Smooth muscle cell (in vitro differentiated cells): ENCODE results near the gene RWDD1. TPM values are rescaled to one million over a fixed set of nuclear protein-coding genes. Genes with fewer than 3 reads are reported as not detected.

Experiments
- DNase-seq: peaks from one replicate; lab custom pipeline; 2025; ENCODE audit not compliant: unreplicated experiment; lab: John Stamatoyannopoulos, UW
- H2AFZ ChIP-seq: fragments of 200-600 bp; sonication (generic); 2 replicates; pipeline ENCODE4 v1.6.0; 2016; ENCODE audit warnings: antibody characterized with exemption, low read depth, mild to moderate bottlenecking
- H3F3A ChIP-seq: fragments of 200-600 bp; sonication (generic); 2 replicates; pipeline ENCODE4 v1.6.0; 2017; ENCODE audit warnings: antibody characterized with exemption, low read depth
- H3K27ac ChIP-seq: fragments of 200-600 bp; sonication (generic); 2 replicates; pipeline ENCODE4 v1.5.1; 2016; ENCODE audit warnings: low read depth, mild to moderate bottlenecking
- H3K27me3 ChIP-seq: fragments of 200-600 bp; sonication (generic); 2 replicates; pipeline ENCODE4 v1.6.1; 2016; ENCODE audit warnings: low read depth, mild to moderate bottlenecking
- H3K36me3 ChIP-seq: fragments of 200-600 bp; sonication (generic); 2 replicates; pipeline ENCODE4 v1.5.1; 2016; ENCODE audit warnings: low read depth
- H3K4me1 ChIP-seq: fragments of 200-600 bp; sonication (generic); 2 replicates; pipeline ENCODE4 v1.5.1; 2016; ENCODE audit warnings: low read depth
- H3K4me2 ChIP-seq: fragments of 200-600 bp; sonication (generic); 2 replicates; pipeline ENCODE4 v1.6.0; 2016; ENCODE audit warnings: mild to moderate bottlenecking
- H3K4me3 ChIP-seq: fragments of 200-600 bp; sonication (generic); 2 replicates; pipeline ENCODE4 v1.5.1; 2016; ENCODE audit warnings: mild to moderate bottlenecking
- H3K79me2 ChIP-seq: fragments of 200-600 bp; sonication (generic); 2 replicates; pipeline ENCODE4 v1.6.0; 2016; ENCODE audit warnings: low read depth, mild to moderate bottlenecking
- H3K9ac ChIP-seq: fragments of 200-600 bp; sonication (generic); 2 replicates; pipeline ENCODE4 v1.6.0; 2016; ENCODE audit warnings: low read depth
- H3K9me3 ChIP-seq: fragments of 200-600 bp; sonication (generic); replicated peaks from 2 replicates; pipeline ENCODE4 v1.5.1; 2016; ENCODE audit warnings: low read depth
- H4K20me1 ChIP-seq: fragments of 200-600 bp; sonication (generic); 2 replicates; pipeline ENCODE4 v1.6.0; 2016; ENCODE audit warnings: low read depth
- CTCF ChIP-seq: fragments of 200-600 bp; sonication (generic); IDR thresholded peaks from 2 replicates; pipeline ENCODE4 v1.5.1; 2017; ENCODE audit warnings: borderline replicate concordance, mild to moderate bottlenecking, antibody characterized with exemption; ENCODE audit not compliant: insufficient read depth, poor library complexity, severe bottlenecking
- WGBS: methylation state at CpG from one replicate; pipeline ENCODE4 v1.1.7; 2016; ENCODE audit warnings: low lambda C conversion rate; 5-methylcytosine and 5-hydroxymethylcytosine counted together
- polyA plus RNA-seq: library from polyadenylated mRNA; unstranded; fragments of >200 nt; fragmentation: Nextera tagmentation; extraction: Ambion mirVana; gene quantifications from 2 replicates; pipeline ENCODE4 v1.2.1, GENCODE V29; 2016
- total RNA-seq: library from RNA; depleted of rRNA; stranded (reverse); fragments of >200 nt; gene quantifications from 2 replicates; pipeline ENCODE4 v1.2.3, GENCODE V29; 2014

RWDD1 gene
- total and polyA plus RNA-seq, 2 experiments from 2014 or later, result 64.0 to 69.4 TPM

DNA sequence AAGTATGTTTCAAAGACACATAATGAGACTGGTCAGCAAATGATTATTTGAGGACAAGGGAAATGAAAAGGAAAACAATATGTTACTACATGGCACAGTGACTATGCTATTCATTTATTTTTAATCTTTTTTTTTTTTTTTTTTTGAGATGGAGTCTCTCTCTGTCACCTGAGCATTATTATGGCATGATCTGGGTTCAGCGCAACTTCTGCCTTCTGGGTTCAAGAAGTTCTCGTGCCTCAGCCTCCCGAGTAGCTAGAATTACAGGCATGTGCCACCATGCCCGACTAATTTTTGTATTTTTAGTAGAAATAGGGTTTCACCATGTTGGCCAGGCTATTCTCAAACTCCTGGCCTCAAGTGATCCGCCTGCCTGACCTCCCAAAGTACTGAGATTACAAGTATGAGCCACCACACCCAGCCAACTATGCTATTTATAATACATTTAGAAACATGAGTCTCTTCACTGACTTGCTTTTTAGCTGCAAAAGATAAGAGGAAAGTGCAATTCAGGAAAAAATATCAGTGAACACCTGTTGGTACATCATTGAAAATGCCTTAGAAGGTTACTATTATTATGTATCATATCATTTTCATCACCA lies 14.4 kb upstream of the RWDD1 start:
- no peaks in the 10 kb centered on the region for H3K27me3 ChIP-seq

GRCh38 chr6:116557893-116558292 lies 13.4 kb upstream of the RWDD1 start:
- 52% methylated on average over 5 of the region's 5 CpGs for WGBS
- Histone ChIP-seq H2AFZ (no peak overlapping the region), H3K27ac (no peak overlapping the region)

More for the DNA sequence above, 14.4 kb upstream of the RWDD1 start:
- no peaks in the 10 kb centered on the region for H3F3A ChIP-seq
- H3K9ac ChIP-seq, result no peak overlapping the region
- no peak overlapping the region for H3K27ac ChIP-seq
- H3K9me3 ChIP-seq, result no peaks in the 10 kb centered on the region
- 77% methylated on average over 5 of the region's 5 CpGs for WGBS
- H2AFZ ChIP-seq, result no peak overlapping the region
- no peaks in the 10 kb centered on the region for H4K20me1 ChIP-seq
- H3K4me2 ChIP-seq, result no peak overlapping the region
- no peaks in the 10 kb centered on the region for H3K79me2 ChIP-seq
- no peaks in the 10 kb centered on the region for H3K4me1 ChIP-seq
- no peaks in the 10 kb centered on the region for H3K36me3 ChIP-seq
- H3K4me3 ChIP-seq, result no peak overlapping the region
- no peak for DNase-seq
- TF ChIP-seq CTCF, result no peak

DNA sequence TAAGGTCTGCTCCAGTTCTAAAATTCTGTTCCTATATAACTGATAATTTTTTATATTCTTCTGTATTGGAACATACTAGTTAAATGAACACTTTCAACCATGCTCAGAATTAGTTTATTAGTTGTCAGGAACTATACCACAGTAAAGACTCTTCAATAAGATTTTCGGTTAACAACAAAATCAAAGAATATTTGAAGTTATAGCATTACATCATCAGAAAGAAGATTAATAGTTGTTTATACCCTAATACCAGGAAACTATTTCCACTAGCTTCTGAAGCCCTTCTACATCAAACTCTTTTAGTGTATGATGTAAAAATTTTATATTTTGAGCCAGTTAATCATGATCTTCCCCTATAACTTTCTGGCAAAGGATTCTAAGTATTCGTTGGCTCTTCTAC lies 11.2 kb upstream of the RWDD1 start:
- no peaks in the 10 kb centered on the region for H4K20me1 ChIP-seq
- H3K27ac ChIP-seq, result no peak overlapping the region
- no peak for TF ChIP-seq CTCF
- H3K36me3 ChIP-seq, result no peaks in the 10 kb centered on the region
- H3F3A ChIP-seq, result no peaks in the 10 kb centered on the region
- no peaks in the 10 kb centered on the region for H3K4me1 ChIP-seq
- H3K4me2 ChIP-seq, result no peak overlapping the region
- H3K4me3 ChIP-seq, result no peak overlapping the region
- no peaks in the 10 kb centered on the region for H3K79me2 ChIP-seq
- 93% methylated on average over 2 of the region's 2 CpGs for WGBS
- DNase-seq, result no peak
- H3K9me3 ChIP-seq, result no peaks in the 10 kb centered on the region
- no peak overlapping the region for H3K9ac ChIP-seq
- no peaks in the 10 kb centered on the region for H3K27me3 ChIP-seq
- no peak overlapping the region for H2AFZ ChIP-seq

More at GRCh38 chr6:116557893-116558292, 13.4 kb upstream of the RWDD1 start:
- no peaks in the 10 kb centered on the region for H4K20me1 ChIP-seq
- H3K4me2 ChIP-seq, result no peak overlapping the region
- no peak overlapping the region for H3K4me3 ChIP-seq
- H3K9me3 ChIP-seq, result no peaks in the 10 kb centered on the region
- no peaks in the 10 kb centered on the region for H3K27me3 ChIP-seq
- no peaks in the 10 kb centered on the region for H3F3A ChIP-seq
- H3K9ac ChIP-seq, result no peak overlapping the region
- H3K36me3 ChIP-seq, result no peaks in the 10 kb centered on the region
- DNase-seq, result no peak
- TF ChIP-seq CTCF, result no peak
- no peaks in the 10 kb centered on the region for H3K79me2 ChIP-seq
- no peaks in the 10 kb centered on the region for H3K4me1 ChIP-seq
